CD1c-positive myeloid dendritic cell (primary cell): ENCODE results near the gene COL4A2.

ENCODE experiments used
- DNase-seq: peaks from one replicate; pipeline ENCODE4 v3.0.0-alpha.2; 2016; ENCODE audit errors: extremely low spot score

Gene COL4A2

GRCh38 chr13:110454956-110455355 lies 147.9 kb downstream of the COL4A2 start:
- DNase-seq: no peak

DNA sequence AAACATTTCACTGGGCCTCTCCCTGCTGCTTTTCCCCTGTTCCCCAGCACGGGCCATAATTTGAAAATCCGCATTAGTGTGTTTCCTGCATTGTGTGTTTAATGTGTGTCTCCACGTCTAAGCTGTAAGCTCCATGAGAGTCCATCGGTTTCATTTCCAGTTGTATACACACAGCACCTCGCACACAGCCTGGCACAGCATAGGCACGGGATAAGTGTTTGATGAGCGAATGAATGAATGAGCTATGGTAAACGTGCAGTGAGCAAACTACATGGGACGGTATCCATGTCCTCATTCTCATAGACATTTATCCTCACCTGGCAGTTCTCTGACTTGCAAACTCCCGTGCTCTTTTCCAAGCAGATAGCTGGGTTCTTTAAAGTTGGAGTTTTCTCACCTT lies 148.4 kb downstream of the COL4A2 start:
- DNase-seq: no peak

DNA sequence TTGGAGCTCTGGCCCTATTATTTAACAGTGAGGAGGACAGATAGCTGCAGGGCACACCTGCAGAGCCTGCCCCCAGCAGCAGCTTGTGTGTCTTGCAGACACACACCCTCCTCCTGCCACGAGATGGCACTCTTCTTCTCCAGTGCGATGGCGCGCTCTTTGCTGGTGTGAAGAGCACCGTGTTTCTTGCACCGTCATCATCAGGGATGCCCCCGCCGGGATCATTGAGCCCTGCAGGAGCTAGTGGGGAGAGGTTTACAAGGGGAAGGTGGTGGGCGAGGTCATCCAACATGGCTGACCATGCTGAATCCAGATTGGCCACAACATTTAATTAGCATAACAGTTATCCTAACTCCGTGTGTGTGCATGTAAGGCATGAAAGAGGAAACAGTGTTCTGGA lies 148.9 kb downstream of the COL4A2 start:
- peak; percentile 76 for DNase-seq

DNA sequence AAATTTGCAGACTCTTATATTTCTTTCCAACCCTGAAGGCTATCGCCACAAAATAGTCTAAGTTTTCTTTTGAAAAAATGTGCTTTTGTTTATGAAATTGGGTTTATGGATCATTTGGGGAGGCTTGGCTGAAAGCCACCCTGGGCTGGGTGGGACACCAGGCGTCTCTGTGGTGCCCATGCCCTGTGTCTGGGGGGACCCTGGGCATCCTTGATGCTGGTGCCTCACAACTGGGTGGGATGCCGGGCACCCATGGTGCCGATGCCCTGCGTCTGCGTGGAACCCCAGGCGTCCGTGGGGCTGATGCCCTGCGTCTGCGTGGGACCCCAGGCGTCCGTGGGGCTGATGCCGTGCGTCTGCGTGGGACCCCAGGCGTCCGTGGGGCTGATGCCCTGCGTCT lies 149.5 kb downstream of the COL4A2 start:
- no peak for DNase-seq

- no peak for DNase-seq
Measured at GRCh38 chr13:110457361-110457760, 150.3 kb downstream of the COL4A2 start.

DNA sequence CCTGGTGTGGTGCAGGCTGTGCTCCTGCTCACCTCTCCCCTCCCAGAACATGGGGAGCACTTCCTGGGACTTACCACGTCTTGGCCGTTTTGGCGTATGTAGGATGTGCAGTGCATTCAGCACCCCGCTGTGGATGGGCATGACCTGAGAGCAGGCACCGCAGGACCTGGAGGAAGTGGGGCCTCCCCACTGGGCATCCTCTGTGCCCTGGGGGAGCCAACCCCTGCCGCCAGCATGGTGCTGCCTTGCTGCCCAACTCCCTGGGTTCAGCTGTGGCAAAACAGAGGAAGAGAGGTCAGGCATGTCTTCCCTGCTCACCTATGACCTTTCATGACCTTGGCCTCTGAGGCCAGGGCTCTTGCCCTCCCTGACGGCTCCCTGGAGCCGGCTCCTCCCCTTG lies 150.9 kb downstream of the COL4A2 start:
- no peak for DNase-seq

DNA sequence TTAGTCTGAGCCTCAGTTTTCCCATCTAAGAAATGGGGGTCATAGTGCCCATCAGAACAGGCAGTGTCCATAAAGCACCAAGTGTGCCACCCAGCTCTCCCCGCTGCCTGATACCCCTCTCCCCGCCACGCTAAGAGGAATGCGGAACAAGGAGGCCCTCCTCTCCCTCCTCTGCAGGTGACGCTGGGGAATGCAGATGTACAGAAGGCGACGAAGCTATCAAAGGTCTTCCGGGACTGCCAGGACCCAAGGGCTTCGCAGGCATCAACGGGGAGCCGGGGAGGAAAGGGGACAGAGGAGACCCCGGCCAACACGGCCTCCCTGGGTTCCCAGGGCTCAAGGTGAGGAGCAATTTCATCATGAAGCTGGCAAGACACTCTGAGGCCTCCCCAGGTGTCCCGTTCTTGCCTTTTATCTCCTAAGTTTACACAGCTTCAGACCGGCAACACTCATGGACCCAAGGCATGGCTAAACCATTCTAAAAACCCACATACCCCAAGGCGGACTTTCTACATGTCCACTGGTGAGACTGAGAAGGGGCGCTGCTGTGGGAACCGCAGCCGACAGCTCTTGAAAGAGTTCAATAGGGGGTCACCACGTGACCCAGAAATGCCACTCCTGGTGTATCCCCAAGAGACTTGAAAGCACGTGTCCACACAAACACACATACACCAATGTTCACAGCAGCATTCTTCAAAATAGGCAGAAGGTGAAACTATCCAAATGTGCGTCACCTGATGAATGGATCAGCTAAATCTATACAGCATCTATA lies 151.7 kb downstream of the COL4A2 start:
- DNase-seq: no peak

DNA sequence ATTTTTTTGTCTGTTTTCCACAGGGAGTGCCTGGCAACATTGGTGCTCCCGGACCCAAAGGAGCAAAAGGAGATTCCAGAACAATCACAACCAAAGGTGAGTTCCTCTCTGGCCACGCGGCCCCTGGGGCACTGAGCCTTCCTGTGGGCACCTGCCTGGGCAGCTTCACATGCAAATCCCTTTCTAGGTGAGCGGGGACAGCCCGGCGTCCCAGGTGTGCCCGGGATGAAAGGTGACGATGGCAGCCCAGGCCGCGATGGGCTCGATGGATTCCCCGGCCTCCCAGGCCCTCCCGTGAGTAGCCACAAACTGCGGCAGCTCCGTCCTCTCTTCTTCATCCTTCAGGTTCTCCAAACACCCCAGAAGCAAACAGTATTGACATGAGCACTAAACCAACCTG lies 155.0 kb downstream of the COL4A2 start:
- DNase-seq: no peak

- DNase-seq: no peak
Measured at GRCh38 chr13:110463156-110463555, 156.1 kb downstream of the COL4A2 start.

DNA sequence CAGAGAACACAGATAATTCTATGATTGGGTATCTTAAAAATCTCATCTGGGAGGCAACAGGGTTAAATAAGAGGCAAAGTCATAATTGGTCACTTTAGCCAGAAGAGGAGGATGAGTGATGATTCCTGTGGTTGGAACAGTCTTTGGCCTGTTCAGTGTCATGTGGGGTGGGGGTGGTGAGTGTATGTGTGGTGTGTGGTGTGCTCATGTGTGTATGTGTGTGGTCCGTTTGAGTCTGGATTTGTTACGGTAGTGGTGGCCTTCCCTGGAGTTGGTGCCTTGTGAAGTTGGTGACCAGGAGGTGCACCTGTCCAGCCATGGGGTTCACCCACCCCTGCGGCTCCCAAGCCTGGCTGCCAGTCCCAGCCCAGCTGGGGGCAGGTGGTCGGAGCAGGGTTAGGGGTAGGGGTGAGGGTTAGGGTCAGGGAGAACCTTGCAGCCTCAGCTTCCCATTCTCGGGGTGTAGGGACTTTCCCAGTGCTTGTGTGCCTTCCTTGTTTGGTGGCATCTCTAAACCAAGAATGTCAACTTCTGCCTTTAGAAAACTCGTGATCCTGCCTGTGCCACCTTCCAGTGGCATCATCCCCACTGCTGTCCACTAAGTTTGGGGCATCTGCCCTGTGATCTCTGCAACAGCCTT lies 156.9 kb downstream of the COL4A2 start:
- DNase-seq: peak; percentile 85

DNA sequence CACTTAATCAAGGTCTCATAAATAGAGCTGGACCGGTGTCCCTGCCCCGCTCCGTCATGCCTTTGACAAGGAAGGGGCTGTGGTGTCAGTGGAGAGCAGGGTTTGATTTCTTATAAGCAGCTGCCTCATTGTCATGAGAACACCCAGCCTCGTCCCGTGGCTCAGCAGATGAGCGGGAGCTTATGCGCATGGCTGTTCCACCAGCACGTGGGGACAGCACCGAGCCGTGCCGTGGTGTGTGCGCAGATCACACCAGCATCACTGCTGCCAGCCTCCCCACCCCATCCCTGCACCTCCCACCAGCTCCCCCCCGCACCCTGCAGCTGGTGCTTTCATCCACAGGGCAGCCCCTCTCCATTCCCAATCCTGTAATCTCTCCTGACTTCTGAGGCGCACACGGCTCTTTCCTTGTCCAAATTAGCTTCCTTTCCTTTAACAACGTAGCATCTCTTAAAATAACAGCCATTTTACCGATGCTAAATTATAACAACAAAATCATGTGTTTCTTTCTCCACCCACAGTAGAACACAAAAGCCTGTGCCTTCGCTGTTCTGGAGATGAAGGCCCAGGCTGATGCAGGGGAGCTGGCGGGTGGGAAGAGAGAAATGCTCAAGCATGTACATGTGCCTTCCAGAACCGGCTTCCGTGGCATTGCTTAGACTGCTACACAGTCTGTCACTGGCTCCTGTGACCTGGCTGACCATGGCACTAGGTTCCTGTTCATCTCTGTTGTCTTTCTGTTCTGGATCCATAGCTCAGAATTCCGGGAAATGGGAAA lies 157.7 kb downstream of the COL4A2 start:
- peak; percentile 55 for DNase-seq

DNA sequence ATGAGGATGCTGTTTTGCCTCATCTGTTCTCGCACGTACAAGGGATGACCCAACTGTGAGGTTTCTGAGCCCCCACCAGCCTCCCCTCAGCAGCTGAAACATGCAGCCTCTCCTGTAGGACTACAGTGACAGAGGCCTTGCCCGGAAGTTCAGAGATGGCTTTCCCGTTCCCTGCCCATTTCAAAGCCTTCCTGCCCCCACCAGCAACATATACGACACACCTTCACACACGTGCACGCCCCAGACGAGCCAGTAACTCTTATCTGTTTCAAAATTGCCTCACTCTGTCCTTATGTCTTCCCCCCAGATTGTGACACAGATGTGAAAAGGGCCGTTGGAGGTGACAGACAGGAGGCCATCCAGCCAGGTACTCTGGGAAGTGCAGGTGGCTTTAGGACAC lies 158.6 kb downstream of the COL4A2 start:
- DNase-seq: no peak

- DNase-seq: no peak
Measured at GRCh38 chr13:110466266-110466915, 159.3 kb downstream of the COL4A2 start.

GRCh38 chr13:110467516-110468110 lies 160.5 kb downstream of the COL4A2 start:
- no peak for DNase-seq

GRCh38 chr13:110468986-110469495 lies 162.0 kb downstream of the COL4A2 start:
- no peak for DNase-seq

DNA sequence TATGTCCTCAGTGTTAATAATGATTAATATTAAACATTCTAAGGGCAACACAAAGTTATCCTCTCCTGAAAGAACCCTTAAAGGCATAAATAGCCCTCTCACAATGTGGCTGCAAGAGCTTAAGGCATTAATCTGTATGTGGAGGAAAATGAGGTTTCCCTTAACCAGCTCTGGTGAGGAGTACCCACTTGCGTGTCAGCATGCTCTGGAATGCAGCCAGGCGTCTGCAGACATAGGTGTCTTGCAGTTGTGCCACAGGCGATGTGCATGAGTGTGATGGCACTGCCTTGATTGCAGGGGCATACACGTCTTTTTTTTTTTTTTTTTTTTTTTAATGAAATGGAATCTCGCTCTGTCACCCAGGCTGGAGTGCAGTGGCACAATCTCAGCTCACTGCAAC lies 162.5 kb downstream of the COL4A2 start:
- no peak for DNase-seq

GRCh38 chr13:110470272-110471009 lies 163.4 kb downstream of the COL4A2 start:
- DNase-seq: peak; percentile 74

- peak; percentile 90 for DNase-seq
Measured at GRCh38 chr13:110471156-110471832, 164.2 kb downstream of the COL4A2 start.

DNA sequence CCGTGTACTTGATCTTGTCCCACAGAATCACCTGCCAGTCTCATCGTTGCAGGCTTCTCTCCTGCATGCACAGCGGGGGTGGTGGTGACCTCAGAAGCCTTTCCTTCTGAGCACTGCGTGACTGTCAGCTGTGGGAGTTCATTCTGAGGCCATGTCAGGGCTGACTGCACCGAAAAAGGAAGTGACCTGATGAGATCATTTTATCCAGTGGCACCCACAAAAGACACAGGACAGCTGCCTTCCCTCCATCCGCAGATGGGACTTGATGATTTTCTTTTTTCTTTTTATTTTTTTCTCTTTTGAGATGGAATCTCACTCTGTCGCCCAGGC lies 164.7 kb downstream of the COL4A2 start:
- DNase-seq: peak; percentile 96

- no peak for DNase-seq
Measured at GRCh38 chr13:110472904-110473563, 165.9 kb downstream of the COL4A2 start.
